WTC11 (cell line): ENCODE measurements around the gene ERC2. TPM values are rescaled to one million over a fixed set of nuclear protein-coding genes. Genes with fewer than 3 reads are reported as not detected.

Experiments used
- ATAC-seq: fragments of 200-7000 bp; cut with Tn5 transposase; 2 replicates; pipeline ENCODE4 v1.10.0; 2021; ENCODE audit warnings: mild to moderate bottlenecking, moderate library complexity
- CTCF ChIA-PET: fragments of 300-600 bp; sonication (Branson Sonifier 250); formaldehyde crosslinking; loops from one replicate; lab custom pipeline; 2021; ENCODE audit warnings: antibody characterized with exemption; lab: Charles Lee
- POLR2A ChIA-PET: fragments of 350-600 bp; sonication (Branson Sonifier 250); formaldehyde crosslinking; loops from one replicate; lab custom pipeline; 2021; ENCODE audit warnings: antibody characterized with exemption; lab: Charles Lee
- DNase-seq: peaks from one replicate; pipeline ENCODE4 v3.0.0; 2021; ENCODE audit warnings: low spot score
- H3K27ac Mint-ChIP-seq: 2 replicates; pipeline ENCODE4 v1.8.0; 2021; ENCODE audit warnings: mixed read lengths
- H3K27me3 Mint-ChIP-seq: 2 replicates; pipeline ENCODE4 v1.8.0; 2021; ENCODE audit warnings: low read depth, mild to moderate bottlenecking, moderate library complexity, mixed read lengths
- H3K36me3 Mint-ChIP-seq: 2 replicates; pipeline ENCODE4 v1.8.0; 2021; ENCODE audit warnings: mixed read lengths
- H3K4me1 Mint-ChIP-seq: 2 replicates; pipeline ENCODE4 v1.8.0; 2022; ENCODE audit warnings: mixed read lengths
- H3K4me3 Mint-ChIP-seq: 2 replicates; pipeline ENCODE4 v1.8.0; 2021; ENCODE audit warnings: mild to moderate bottlenecking, moderate library complexity, mixed read lengths
- H3K9me3 Mint-ChIP-seq: 2 replicates; pipeline ENCODE4 v1.8.0; 2021; ENCODE audit warnings: mixed read lengths
- ATF1 ChIP-seq: sonication (generic); formaldehyde crosslinking; IDR thresholded peaks from 2 replicates; pipeline ENCODE4 v1.8.1; 2023; ENCODE audit warnings: mild to moderate bottlenecking, moderate library complexity, missing genetic modification reagents
- EMX1 ChIP-seq: fragments of 250-450 bp; sonication (Bioruptor Pico); IDR thresholded peaks from 2 replicates; pipeline ENCODE4 v1.8.0; 2021; ENCODE audit warnings: mild to moderate bottlenecking
- FOXK1 ChIP-seq: sonication (generic); formaldehyde crosslinking; IDR thresholded peaks from 2 replicates; pipeline ENCODE4 v1.8.0; 2022; ENCODE audit warnings: mild to moderate bottlenecking, moderate library complexity, missing genetic modification reagents
- FOXP1 ChIP-seq: sonication (generic); formaldehyde crosslinking; IDR thresholded peaks from 2 replicates; pipeline ENCODE4 v1.8.0; 2022; ENCODE audit warnings: missing genetic modification reagents, mild to moderate bottlenecking, moderate library complexity, borderline replicate concordance
- KAT7 ChIP-seq: sonication (generic); formaldehyde crosslinking; IDR thresholded peaks from 2 replicates; pipeline ENCODE4 v1.8.1; 2023; ENCODE audit warnings: missing genetic modification reagents, mild to moderate bottlenecking, borderline replicate concordance
- MYBL2 ChIP-seq: sonication (generic); formaldehyde crosslinking; IDR thresholded peaks from 2 replicates; pipeline ENCODE4 v1.8.1; 2023; ENCODE audit warnings: mild to moderate bottlenecking, moderate library complexity, missing genetic modification reagents
- NFATC4 ChIP-seq: fragments of 250-450 bp; sonication (Bioruptor Pico); IDR thresholded peaks from 2 replicates; pipeline ENCODE4 v1.9.0; 2021; ENCODE audit warnings: mild to moderate bottlenecking
- PRRX2 ChIP-seq: fragments of 250-450 bp; sonication (Bioruptor Pico); IDR thresholded peaks from 2 replicates; pipeline ENCODE4 v1.8.0; 2021; ENCODE audit warnings: mild to moderate bottlenecking
- SP1 ChIP-seq: sonication (generic); formaldehyde crosslinking; conservative IDR thresholded peaks from 2 replicates; pipeline ENCODE4 v1.8.1; 2022; ENCODE audit warnings: missing genetic modification reagents
- TP53 ChIP-seq: sonication (generic); formaldehyde crosslinking; IDR thresholded peaks from 2 replicates; pipeline ENCODE4 v1.8.1; 2023; ENCODE audit warnings: mild to moderate bottlenecking, missing genetic modification reagents
- ZNF396 ChIP-seq: fragments of 250-450 bp; sonication (Bioruptor Pico); IDR thresholded peaks from 2 replicates; pipeline ENCODE4 v1.8.0; 2021; ENCODE audit warnings: mild to moderate bottlenecking, moderate library complexity, borderline replicate concordance
- total RNA-seq: library from RNA; stranded (reverse); gene quantifications from 3 replicates; pipeline ENCODE4 v1.2.3, GENCODE V29; 2021
- TF ChIP-seq, protein P1 (sequence below): sonication (generic); formaldehyde crosslinking; IDR thresholded peaks from 2 replicates; pipeline ENCODE4 v1.8.1; 2023; ENCODE audit warnings: mild to moderate bottlenecking, missing genetic modification reagents
- TF ChIP-seq, protein P2 (sequence below): fragments of 250-450 bp; sonication (Bioruptor Pico); conservative IDR thresholded peaks from 2 replicates; pipeline ENCODE4 v1.9.0; 2021; ENCODE audit warnings: mild to moderate bottlenecking
- TF ChIP-seq, protein P3 (sequence below): sonication (generic); formaldehyde crosslinking; IDR thresholded peaks from 2 replicates; pipeline ENCODE4 v1.8.1; 2023; ENCODE audit warnings: mild to moderate bottlenecking, moderate library complexity, missing genetic modification reagents
- TF ChIP-seq, protein P4 (sequence below): sonication (generic); formaldehyde crosslinking; IDR thresholded peaks from 2 replicates; pipeline ENCODE4 v1.8.1; 2022; ENCODE audit warnings: mild to moderate bottlenecking, moderate library complexity, missing genetic modification reagents
- TF ChIP-seq, protein P5 (sequence below): fragments of 250-450 bp; sonication (Bioruptor Pico); IDR thresholded peaks from 2 replicates; pipeline ENCODE4 v2.1.2; 2022; ENCODE audit warnings: mild to moderate bottlenecking, moderate library complexity
- TF ChIP-seq, protein P6 (sequence below): sonication (generic); formaldehyde crosslinking; IDR thresholded peaks from 2 replicates; pipeline ENCODE4 v1.8.0; 2023; ENCODE audit warnings: mild to moderate bottlenecking, missing genetic modification reagents
- TF ChIP-seq, protein P7 (sequence below): sonication (generic); formaldehyde crosslinking; IDR thresholded peaks from 2 replicates; pipeline ENCODE4 v1.8.1; 2023; ENCODE audit warnings: mild to moderate bottlenecking, missing genetic modification reagents, moderate library complexity
- TF ChIP-seq, protein P8 (sequence below): sonication (generic); formaldehyde crosslinking; IDR thresholded peaks from 2 replicates; pipeline ENCODE4 v1.8.0; 2022; ENCODE audit warnings: mild to moderate bottlenecking, missing genetic modification reagents

The ERC2 gene
- total RNA-seq, 1 experiment from 2014 or later, result 23.5 TPM

DNA sequence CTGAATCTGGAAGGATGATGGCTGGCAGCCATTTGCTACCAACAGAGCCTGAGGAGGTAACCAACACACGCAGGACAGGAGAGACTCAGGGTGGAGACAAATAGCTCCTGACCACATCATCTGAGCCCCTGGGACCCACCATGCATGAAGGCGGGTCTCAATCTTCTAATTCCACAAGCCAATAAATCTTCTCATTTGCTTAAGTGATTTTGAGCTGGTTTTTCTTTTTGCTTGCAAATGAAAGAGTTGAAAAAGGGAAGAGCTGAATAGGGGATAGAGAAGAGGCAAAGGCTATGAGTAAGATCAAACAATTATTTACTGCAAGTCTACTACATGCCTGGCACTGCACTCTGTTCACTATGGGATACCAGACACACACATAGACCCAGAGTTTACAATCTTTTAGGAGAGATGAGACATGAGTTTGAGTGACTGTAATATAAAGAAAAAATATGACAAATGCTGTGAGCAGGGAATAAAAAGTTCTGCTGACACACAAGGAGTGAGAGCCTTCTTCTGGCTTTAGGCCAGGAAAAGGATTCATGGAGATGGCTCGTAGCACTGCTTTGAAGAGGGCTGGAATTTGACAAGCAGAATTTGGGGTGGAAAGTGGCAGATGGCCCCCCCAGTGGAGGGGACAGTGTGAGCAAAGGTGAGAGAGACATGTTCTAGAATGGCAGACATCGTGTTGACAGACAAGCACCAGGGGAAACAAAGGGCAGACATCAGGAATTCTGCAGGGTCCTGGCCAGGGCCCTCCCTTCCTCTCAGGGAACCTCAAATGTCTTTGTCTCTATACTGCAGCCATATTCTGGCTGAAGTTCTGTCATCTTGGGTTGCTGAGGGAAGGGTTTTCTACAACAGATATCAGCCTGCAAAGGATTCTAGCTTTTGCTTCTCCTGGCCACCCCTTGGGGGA lies 911.4 kb downstream of the ERC2 start:
- ChIA-PET CTCF (interaction anchor here (0.5 to 2.0 kb wide), 7 partner anchors 13 to 1097 kb away, joined by 3 to 7 read pairs (median 4); no protein-coding TSS in a partner anchor), POLR2A (no interaction called here)
- H3K4me3 Mint-ChIP-seq, result no peak overlapping the region
- ATAC-seq (no peak), DNase-seq (no peak)
- peak overlapping the region; percentile 38 for H3K27ac Mint-ChIP-seq
- H3K4me1 Mint-ChIP-seq, result peaks cover 36% of the 10 kb centered on the region
- H3K36me3 Mint-ChIP-seq, result peaks cover 1% of the 10 kb centered on the region; the same call in 1 of the 2 replicates
- H3K27me3 Mint-ChIP-seq, result no peaks in the 10 kb centered on the region
- H3K9me3 Mint-ChIP-seq, result peaks cover 1% of the 10 kb centered on the region
- TF ChIP-seq PRRX2 (CRISPR knock-in tag) (no peak), ATF1 (no peak), FOXP1 (CRISPR knock-in tag) (no peak), NFATC4 (no peak), TP53 (no peak), SP1 (no peak), EMX1 (no peak), FOXK1 (CRISPR knock-in tag) (no peak), KAT7 (CRISPR knock-in tag) (no peak), ZNF396 (no peak)
- TF ChIP-seq, protein P1, sequence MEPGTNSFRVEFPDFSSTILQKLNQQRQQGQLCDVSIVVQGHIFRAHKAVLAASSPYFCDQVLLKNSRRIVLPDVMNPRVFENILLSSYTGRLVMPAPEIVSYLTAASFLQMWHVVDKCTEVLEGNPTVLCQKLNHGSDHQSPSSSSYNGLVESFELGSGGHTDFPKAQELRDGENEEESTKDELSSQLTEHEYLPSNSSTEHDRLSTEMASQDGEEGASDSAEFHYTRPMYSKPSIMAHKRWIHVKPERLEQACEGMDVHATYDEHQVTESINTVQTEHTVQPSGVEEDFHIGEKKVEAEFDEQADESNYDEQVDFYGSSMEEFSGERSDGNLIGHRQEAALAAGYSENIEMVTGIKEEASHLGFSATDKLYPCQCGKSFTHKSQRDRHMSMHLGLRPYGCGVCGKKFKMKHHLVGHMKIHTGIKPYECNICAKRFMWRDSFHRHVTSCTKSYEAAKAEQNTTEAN (CRISPR knock-in tag), result no peak
- TF ChIP-seq, protein P2, sequence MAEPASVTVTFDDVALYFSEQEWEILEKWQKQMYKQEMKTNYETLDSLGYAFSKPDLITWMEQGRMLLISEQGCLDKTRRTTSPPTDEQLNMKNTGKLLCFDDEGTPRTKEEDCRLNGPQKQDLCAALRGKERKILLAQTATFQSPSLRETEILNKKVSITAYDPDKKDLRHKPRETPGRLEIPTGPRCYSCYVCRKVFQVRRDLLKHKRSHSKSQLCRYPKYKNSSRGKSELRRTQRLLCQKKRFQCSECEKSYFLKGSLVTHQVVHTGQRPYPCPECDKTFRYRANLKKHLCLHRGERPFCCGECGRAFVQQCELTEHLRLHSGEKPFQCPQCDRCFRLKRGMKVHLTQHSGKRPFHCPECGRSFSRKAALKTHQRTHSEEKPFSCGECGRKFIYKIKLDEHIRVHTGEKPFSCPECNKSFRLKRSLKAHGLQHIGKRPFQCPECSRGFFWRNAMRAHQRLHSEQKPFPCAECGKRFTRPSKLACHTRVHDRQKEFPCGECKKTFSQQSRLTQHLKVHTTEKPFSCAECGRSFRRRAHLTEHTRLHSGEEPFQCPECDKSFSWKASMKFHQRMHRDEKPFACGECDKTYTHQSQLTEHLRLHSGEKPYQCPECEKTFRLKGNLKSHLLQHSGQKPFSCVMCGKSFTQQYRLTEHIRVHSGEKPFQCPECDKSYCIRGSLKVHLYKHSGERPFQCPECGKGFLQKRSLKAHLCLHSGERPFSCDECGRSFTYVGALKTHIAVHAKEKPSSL, result no peak
- TF ChIP-seq, protein P3, sequence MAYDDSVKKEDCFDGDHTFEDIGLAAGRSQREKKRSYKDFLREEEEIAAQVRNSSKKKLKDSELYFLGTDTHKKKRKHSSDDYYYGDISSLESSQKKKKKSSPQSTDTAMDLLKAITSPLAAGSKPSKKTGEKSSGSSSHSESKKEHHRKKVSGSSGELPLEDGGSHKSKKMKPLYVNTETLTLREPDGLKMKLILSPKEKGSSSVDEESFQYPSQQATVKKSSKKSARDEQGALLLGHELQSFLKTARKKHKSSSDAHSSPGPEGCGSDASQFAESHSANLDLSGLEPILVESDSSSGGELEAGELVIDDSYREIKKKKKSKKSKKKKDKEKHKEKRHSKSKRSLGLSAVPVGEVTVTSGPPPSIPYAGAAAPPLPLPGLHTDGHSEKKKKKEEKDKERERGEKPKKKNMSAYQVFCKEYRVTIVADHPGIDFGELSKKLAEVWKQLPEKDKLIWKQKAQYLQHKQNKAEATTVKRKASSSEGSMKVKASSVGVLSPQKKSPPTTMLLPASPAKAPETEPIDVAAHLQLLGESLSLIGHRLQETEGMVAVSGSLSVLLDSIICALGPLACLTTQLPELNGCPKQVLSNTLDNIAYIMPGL (CRISPR knock-in tag), result no peak
- TF ChIP-seq, protein P4, sequence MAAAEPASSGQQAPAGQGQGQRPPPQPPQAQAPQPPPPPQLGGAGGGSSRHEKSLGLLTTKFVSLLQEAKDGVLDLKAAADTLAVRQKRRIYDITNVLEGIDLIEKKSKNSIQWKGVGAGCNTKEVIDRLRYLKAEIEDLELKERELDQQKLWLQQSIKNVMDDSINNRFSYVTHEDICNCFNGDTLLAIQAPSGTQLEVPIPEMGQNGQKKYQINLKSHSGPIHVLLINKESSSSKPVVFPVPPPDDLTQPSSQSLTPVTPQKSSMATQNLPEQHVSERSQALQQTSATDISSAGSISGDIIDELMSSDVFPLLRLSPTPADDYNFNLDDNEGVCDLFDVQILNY, result no peak
- TF ChIP-seq, protein P5, sequence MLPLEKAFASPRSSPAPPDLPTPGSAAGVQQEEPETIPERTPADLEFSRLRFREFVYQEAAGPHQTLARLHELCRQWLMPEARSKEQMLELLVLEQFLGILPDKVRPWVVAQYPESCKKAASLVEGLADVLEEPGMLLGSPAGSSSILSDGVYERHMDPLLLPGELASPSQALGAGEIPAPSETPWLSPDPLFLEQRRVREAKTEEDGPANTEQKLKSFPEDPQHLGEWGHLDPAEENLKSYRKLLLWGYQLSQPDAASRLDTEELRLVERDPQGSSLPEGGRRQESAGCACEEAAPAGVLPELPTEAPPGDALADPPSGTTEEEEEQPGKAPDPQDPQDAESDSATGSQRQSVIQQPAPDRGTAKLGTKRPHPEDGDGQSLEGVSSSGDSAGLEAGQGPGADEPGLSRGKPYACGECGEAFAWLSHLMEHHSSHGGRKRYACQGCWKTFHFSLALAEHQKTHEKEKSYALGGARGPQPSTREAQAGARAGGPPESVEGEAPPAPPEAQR (CRISPR knock-in tag), result no peak

DNA sequence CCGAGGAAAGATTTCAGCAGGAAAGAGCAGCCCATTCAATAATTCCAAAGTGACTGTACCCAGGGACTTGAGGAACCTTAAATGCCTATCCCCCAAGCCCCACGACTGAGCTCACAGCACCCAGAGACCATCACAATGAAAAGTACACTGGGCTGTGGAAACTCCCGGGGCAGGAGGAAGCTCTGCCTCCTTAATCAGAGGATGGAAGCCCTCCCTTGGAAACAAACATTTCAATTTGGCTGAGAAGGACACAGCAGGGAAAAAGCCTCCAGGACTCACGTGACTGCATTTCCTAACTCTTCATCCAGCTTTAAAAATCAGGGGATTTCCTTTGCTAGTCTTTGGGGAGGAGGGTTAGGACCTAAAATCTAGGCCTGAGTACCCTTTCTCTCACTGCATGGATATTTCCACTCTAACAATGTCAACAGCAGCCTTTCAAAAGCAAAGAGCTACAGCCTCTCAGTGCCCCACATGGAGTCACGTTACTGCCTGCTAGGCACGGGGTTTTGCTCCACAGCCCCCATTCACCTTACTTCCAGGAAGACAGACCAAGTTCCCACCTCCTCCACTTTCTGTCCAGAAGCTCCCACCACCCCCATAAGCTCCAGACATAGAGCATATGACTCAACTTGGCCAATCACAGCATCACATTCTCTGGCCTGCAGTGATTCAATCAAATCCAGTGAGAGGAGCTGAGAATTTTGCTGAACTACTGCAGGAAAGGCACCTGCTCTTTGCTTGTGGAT lies 912.2 kb downstream of the ERC2 start:
- POLR2A ChIA-PET, result interaction anchor here (1.0 kb wide), 1 partner anchor 20 kb away, joined by 3 read pairs; no protein-coding TSS in a partner anchor
- Mint-ChIP-seq H3K4me1 (peaks cover 36% of the 10 kb centered on the region), H3K36me3 (peaks cover 6% of the 10 kb centered on the region; the same call in 1 of the 2 replicates), H3K4me3 (no peak overlapping the region), H3K9me3 (peaks cover 6% of the 10 kb centered on the region), H3K27me3 (no peaks in the 10 kb centered on the region), H3K27ac (peak overlapping the region; percentile 38)
- DNase-seq, result no peak
- TF ChIP-seq, protein P6, sequence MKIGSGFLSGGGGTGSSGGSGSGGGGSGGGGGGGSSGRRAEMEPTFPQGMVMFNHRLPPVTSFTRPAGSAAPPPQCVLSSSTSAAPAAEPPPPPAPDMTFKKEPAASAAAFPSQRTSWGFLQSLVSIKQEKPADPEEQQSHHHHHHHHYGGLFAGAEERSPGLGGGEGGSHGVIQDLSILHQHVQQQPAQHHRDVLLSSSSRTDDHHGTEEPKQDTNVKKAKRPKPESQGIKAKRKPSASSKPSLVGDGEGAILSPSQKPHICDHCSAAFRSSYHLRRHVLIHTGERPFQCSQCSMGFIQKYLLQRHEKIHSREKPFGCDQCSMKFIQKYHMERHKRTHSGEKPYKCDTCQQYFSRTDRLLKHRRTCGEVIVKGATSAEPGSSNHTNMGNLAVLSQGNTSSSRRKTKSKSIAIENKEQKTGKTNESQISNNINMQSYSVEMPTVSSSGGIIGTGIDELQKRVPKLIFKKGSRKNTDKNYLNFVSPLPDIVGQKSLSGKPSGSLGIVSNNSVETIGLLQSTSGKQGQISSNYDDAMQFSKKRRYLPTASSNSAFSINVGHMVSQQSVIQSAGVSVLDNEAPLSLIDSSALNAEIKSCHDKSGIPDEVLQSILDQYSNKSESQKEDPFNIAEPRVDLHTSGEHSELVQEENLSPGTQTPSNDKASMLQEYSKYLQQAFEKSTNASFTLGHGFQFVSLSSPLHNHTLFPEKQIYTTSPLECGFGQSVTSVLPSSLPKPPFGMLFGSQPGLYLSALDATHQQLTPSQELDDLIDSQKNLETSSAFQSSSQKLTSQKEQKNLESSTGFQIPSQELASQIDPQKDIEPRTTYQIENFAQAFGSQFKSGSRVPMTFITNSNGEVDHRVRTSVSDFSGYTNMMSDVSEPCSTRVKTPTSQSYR (CRISPR knock-in tag), result no peak
- TF ChIP-seq MYBL2 (CRISPR knock-in tag), result no peak
- no peak for TF ChIP-seq NFATC4
- TF ChIP-seq, protein P7, sequence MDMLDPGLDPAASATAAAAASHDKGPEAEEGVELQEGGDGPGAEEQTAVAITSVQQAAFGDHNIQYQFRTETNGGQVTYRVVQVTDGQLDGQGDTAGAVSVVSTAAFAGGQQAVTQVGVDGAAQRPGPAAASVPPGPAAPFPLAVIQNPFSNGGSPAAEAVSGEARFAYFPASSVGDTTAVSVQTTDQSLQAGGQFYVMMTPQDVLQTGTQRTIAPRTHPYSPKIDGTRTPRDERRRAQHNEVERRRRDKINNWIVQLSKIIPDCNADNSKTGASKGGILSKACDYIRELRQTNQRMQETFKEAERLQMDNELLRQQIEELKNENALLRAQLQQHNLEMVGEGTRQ (CRISPR knock-in tag), result peak; percentile 61
- TF ChIP-seq, protein P8, sequence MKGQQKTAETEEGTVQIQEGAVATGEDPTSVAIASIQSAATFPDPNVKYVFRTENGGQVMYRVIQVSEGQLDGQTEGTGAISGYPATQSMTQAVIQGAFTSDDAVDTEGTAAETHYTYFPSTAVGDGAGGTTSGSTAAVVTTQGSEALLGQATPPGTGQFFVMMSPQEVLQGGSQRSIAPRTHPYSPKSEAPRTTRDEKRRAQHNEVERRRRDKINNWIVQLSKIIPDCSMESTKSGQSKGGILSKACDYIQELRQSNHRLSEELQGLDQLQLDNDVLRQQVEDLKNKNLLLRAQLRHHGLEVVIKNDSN, result peak; percentile 20; the same call in 1 of the 2 replicates
- CTCF ChIA-PET, result interaction anchor here (0.5 to 2.0 kb wide), 6 partner anchors 12 to 1097 kb away, joined by 3 to 7 read pairs (median 4); no protein-coding TSS in a partner anchor
- peak; percentile 27 for ATAC-seq
